Jurkat, Clone E6-1 (cell line): ENCODE data around the gene GPD2.

ENCODE experiments used
- DNase-seq: peaks from one replicate; pipeline ENCODE4 v3.0.0-alpha.2; 2011; ENCODE audit warnings: low read depth, low spot score
- H3K4me3 ChIP-seq: 2 replicates; pipeline ENCODE4 v1.5.1; 2011; ENCODE audit warnings: mild to moderate bottlenecking, low read length, control low read depth, moderate library complexity

GPD2 gene

DNA sequence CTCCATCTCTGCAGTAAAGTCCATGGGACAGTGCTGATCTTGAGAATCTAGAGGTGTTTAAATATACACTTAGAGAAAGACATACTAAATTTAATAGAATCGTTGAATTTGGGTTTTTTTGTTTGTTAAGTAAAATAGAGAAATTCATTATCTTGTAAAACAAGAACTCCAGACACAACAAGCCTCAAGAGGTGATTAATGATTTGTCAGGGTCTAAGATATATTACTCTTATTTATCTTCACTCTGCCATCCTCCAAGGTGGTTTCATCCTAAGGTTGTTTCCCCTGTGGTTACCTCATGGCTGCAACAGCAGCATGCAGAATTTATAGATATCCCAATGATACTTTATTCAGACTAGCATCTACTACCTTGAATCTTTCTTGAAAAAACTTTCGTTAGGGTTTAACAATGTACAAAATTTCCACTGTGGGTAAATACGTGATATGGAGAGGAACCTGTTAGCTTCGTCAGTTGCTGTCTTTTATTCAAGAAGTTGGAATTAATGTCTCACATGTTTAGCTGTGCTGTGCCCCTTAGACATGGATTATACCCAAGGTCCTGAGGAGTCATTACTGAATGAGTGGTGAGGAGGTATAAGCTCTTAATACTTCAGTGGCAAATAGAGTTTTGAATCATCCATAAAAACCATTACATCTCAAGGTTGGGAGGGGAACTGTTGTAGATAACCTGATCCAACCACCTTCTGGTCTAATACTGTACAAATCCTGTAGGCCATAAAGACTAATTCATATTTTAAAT is 128.0 kb downstream of the GPD2 start:
- DNase-seq = no peak
- H3K4me3 ChIP-seq = no peak overlapping the region

GRCh38 chr2:156565066-156565710 is 129.0 kb downstream of the GPD2 start:
- DNase-seq = no peak
- H3K4me3 ChIP-seq = no peak overlapping the region

- DNase-seq = no peak
- H3K4me3 ChIP-seq = no peak overlapping the region
These were observed 137.5 kb downstream of the GPD2 start for GRCh38 chr2:156573710-156574109.

- no peak for DNase-seq
These were observed 137.9 kb downstream of the GPD2 start for GRCh38 chr2:156574112-156574511.

DNA sequence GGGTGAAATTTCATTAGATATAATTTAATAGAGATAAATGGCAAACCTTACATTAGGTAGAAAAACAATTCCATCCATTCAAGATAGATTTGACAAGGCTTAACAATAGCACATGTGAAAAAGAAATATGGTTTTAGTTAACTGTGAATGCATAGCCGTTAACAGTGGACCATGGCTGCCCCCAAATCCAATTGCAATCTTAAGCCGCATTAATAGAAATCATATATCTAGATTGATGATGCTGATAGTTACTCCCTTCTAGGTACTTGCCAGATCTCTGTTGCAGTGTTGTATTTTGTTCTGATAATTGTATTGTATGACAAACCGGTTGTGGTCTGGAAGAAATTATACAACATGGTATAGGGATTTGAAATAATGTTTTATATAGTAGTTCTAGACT is 139.8 kb downstream of the GPD2 start:
- no peak for DNase-seq
- H3K4me3 ChIP-seq = no peak overlapping the region

More at GRCh38 chr2:156574112-156574511, 137.9 kb downstream of the GPD2 start:
- H3K4me3 ChIP-seq = no peak overlapping the region

DNA sequence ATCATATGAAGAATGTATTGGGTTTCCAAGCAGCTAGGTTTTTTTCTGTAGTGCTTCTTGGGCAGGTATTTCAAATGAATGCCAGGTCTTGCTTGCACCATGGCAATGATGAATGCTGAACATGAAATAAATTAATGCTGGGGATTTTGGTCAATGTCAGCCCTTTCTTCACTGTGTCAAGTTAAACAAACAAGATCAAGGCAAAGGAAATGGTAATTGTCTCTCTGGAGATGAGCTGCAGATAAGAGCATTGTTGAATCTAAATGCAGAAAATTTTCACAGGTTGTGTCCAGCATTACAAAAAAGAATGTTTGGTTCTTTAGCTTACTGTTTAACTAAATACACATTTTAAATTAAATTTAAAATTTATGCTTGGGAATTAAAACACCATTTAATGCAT is 144.3 kb downstream of the GPD2 start:
- no peak overlapping the region for H3K4me3 ChIP-seq
- DNase-seq = no peak

- H3K4me3 ChIP-seq = no peak overlapping the region
- no peak for DNase-seq
These were observed 145.1 kb downstream of the GPD2 start for GRCh38 chr2:156581280-156581679.

DNA sequence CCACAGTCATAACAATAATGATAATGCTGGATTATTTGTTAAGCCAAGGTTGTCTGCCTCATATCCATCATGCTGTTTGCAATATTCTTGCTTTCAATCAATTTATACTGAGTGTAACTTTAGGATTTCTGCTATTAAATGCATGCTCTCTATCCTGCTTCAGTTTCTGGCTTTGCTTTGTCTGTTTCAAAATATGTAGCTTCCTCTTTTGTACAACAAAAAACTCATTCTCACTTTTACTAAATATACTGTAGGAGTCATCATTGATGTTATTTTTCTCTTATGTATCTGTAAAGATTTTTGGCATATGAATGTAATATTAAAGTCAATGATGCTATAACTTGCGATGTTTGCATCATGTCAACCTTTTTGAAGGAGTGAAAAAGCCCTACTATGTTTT is 149.3 kb downstream of the GPD2 start:
- no peak for DNase-seq
- no peak overlapping the region for H3K4me3 ChIP-seq

GRCh38 chr2:156586621-156587020 is 150.4 kb downstream of the GPD2 start:
- no peak for DNase-seq
- no peak overlapping the region for H3K4me3 ChIP-seq

DNA sequence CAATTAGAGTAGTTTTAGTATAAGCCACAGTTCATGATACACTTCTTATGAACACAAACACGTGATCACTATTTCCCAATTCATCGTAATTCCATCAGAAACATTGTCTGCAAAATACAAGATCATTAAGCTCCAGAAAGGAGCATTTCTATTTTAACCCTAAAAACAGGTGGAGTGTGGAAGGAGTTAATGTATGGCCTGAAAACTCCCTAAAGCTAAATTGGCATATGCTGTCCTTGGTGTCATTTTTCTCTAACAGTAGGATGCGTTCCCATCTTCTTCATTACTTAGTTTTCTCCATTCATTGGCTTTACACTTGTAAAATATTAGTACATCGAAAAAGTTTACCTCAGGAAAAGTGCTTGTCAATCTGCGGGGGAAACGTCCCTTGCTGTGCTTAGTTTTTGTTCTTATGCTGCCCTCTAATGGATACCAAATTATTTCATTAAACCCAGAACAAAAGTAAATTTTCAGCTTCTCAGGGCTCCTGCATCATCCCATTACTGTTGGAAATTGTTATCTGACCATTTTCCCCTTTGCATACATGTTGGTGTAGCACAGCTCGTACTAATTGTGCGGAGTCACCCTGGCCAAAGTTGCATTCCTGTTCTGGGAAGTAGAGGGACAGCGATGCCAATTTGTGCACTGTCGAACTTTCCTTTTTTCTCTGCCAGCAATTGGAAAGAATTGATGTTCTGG is 153.4 kb downstream of the GPD2 start:
- H3K4me3 ChIP-seq = no peak overlapping the region
- peak; percentile 27 for DNase-seq

DNA sequence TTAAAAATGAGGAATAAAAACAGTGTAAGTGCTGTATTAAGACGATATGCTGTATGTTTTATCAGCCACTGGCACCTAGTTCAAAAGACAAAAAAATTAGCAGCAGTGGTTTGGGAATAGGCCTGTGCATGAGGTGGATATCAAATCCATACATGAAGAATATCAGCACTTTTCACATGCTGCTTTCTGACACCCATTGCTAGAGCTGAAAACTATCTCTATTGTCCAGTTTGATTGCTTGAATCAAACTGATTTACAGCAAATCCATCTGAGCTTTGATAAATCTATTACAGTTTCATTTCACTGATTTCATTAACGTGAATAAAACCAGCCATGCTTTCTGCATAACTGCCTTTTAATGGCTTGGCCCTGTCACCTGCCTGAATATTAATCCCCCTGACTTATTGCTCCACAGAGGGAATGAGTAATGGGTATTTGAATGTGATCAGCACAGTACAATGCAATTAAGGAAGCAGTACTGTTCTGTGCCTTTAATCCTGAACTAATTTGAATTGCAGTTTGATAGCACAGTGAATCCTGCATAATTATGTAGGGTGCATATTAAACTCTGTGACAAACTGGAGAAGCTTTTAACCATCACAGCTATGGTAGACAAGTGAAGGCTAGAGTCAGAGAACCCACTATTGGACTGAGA is 154.0 kb downstream of the GPD2 start:
- no peak for DNase-seq
- H3K4me3 ChIP-seq = no peak overlapping the region

DNA sequence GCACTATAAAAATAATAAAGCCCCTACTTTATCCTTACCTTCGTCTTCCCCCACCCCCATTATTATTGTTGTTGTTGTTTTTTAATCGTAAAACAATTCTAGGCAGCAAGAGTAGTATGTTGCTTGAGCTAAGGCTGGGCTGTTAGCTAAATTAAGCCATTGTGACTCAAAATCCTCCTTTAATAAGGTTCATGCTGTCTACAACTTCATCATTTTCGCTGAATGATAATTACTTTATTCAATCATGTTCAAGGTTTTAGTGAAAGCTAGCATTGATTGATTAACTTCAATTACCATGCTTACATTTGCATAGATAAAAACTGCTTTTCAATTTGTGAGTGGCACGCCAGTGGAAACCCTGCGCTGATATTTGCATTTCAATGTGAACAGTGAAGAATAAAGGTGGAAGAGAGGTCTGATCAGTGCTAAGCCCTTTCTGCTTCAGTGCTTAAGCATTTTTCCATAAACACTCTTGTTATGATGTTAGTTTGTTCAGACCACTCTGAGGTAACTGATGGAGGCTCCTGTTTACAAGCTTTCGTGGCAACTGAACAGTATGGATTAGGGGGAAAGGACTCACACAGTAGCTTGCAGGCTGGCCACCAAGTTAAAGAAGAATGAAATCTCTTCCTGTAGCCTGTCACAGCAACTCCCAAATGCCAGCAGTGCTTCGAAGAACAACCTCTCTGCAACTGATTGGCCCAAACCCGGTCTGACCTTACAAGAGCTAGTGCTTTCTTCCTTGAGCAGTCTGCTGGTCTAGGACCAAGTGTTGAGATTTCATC is 156.8 kb downstream of the GPD2 start:
- DNase-seq = no peak
- no peak overlapping the region for H3K4me3 ChIP-seq

GRCh38 chr2:156593594-156593921 is 157.4 kb downstream of the GPD2 start:
- no peak overlapping the region for H3K4me3 ChIP-seq
- DNase-seq = no peak

GRCh38 chr2:156598563-156598962 is 162.4 kb downstream of the GPD2 start:
- H3K4me3 ChIP-seq = no peak overlapping the region
- DNase-seq = no peak

- H3K4me3 ChIP-seq = no peak overlapping the region
- DNase-seq = no peak
These were observed 164.0 kb downstream of the GPD2 start for GRCh38 chr2:156600196-156600595.

- DNase-seq = no peak
These were observed 165.8 kb downstream of the GPD2 start for GRCh38 chr2:156601855-156602551.

DNA sequence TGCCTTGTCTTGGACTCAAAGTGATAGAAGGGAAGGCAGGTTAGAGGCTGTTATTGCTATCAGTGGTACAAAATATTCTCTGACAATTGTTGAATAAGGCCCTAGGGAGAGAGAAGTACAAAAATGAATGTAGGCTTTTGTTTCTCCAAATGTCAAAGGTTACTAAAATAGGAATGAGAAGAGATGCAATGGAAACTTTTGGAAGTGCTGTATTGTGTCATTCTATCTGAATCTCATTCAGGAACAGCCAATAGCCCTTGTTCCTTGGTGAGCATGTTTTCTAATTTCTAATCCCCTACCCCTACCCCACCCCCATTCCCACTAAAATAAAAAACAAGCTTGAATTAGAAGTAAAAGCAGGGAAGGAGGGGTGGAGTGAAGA is 166.4 kb downstream of the GPD2 start:
- no peak overlapping the region for H3K4me3 ChIP-seq
- no peak for DNase-seq

More at GRCh38 chr2:156601855-156602551, 165.8 kb downstream of the GPD2 start:
- H3K4me3 ChIP-seq = no peak overlapping the region

- no peak overlapping the region for H3K4me3 ChIP-seq
- DNase-seq = no peak
These were observed 179.7 kb downstream of the GPD2 start for GRCh38 chr2:156615836-156616322.
